ENCODE results near the gene ITIH3.

The ITIH3 gene

DNA sequence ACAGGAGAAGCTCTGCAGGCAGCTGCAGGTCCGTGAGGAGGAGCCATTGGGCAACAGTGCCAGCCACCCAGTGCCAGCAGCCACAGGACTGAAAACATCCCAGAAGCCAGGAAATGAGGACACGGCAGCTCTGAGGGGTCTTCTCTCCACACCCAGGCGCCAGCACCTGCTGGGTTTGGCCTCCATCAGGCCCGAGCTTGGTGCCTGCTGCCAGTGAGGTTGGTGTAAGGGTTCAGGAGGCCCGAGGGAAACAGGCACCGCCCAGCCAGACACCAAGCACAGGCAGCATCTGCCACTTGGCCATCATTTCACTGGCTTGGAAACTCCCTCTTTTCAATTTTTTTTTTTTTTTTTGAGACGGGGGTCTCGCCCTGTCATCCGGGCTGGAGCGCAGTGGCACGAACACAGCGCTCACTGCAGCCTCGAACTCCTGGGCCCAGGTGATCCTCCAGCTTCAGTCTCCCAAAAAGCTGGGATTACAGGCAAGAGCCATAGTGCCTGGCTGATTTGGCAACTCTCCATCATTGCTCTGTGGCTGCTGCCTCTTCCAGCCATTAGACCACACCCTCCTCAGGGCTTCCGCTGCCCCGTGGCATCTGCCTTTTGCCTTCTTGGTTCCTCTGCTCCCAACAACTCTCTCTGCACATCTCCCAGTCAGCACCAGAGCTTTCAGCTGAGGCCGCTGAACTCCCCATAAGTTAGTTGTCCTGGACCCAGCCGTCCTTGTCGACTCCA is 1.5 kb upstream of the ITIH3 start:
- no peak for DNase-seq (ENCODE audit: extremely low read depth in 1 of 2, low read depth in 1 of 2)

DNA sequence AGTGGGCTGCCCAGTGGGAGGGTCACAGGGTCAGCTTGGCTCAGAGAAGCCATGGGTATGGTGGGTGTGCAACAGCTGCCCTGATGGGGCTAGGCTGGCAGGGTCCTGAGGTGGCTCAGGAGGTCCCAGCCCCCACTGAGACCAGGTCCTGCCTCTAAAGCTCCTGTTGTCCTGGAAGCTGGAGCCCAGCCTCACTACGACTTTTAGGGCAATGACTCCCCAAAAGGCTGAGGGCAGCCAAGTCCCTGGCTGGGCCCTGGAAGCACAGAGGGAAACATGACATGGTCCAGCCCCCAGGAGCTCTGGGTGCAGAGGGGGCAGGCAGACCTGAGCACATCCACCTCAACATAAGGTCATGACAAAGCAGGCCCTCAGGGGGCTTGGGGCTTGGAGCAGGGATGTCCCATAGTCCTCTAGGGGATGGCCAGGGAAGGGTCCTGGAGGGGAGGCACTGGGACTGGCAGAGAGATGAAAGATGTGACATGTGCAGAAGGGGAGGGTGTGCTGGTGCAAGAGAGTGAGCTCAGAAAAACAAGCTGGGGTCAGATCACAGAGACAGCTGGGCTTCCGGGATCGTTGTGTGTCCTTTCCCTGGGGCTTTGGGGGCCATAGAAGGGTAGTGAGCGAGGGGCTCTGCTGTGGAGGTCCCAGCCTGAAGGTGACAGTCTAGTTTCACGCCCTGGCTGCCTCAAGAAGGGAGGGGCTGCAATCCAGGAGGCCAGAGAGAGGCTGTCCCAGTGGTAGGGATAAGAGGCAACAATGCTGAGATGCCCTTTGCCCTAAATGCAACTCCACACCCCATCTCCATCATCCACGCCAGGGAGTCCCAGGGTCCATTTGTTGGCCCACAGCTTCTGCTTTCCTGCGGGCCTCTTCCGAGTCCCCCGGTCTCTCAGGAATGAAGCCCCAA is 639 bp upstream of the ITIH3 start:
- no peak for DNase-seq (ENCODE audit: extremely low read depth in 1 of 2, low read depth in 1 of 2)

DNA sequence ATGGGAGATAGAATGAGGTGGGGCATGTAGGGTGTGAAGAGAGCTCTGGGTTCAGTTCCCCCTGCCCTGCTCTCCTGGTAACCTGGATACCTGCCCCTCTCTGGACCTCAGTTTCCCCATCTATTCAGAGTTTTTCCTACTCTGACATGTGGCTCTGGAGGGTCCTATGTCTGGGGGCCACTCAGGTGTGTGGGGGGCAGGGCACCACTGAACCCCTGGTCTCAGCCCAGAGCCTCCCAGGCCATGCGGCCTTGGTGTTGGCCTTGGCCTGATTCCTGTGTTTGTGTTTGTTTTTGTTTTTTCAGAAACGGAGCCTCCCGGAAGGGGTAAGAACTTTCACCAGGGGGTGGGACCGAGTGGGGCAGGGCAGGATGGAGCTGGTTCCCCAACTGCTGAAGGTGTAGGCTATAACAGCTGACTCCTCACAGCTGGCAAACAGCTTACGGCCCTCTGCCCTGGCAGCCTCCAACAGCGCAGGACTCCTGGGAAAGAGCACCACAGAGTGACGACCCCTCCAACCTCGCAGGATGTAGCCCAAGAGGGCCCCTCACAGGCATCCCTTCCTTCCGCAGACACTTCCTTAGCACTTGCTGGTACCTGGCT is 803 bp downstream of the ITIH3 start:
- DNase-seq (ENCODE audit: extremely low read depth in 1 of 2, low read depth in 1 of 2): no peak

DNA sequence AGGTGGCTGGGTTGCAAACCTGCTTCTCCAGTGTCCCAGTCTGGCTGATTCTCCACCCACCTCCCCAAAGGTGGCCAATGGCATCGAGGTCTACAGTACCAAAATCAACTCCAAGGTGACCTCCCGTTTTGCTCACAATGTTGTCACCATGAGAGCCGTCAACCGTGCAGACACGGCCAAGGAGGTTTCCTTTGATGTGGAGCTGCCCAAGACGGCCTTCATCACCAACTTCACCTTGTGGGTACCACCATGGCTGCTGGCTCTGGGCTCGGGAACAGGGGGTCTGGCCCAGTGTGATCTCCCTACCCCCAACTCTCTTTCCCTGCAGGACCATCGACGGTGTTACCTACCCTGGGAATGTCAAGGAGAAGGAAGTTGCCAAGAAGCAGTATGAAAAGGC is 1.8 kb downstream of the ITIH3 start:
- DNase-seq (ENCODE audit: extremely low read depth in 1 of 2, low read depth in 1 of 2): no peak

DNA sequence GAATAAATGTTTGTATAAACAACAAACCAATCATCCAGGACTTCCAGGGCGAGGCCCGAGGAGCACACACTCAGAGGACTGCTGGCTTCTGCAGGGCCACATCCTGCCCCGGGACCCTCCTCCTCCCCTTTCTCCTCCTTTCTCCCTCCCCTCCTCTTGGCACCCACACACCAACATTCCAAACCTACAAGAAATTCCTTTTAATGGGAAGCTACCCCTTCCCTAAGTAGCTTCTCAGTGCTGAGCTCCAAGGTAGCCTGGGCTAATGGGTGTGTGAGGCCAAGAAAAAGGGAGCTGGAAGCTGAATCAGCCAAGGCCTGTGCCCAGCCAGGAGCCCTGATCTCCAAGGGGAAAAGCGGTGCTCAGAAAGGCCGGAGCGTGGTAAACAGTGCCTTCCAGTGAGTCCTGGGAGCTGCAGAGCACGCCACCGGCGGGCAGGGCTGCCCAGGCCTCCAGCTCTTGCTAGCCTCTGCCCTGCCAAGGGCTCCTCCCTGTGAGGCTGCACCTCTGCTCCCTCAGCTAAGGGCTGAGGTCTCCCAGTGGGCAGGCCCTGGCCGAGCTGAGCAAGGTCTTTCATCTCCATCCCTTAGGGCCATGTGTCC is 3.9 kb downstream of the ITIH3 start:
- no peak for DNase-seq (ENCODE audit: extremely low read depth in 1 of 2, low read depth in 1 of 2)

DNA sequence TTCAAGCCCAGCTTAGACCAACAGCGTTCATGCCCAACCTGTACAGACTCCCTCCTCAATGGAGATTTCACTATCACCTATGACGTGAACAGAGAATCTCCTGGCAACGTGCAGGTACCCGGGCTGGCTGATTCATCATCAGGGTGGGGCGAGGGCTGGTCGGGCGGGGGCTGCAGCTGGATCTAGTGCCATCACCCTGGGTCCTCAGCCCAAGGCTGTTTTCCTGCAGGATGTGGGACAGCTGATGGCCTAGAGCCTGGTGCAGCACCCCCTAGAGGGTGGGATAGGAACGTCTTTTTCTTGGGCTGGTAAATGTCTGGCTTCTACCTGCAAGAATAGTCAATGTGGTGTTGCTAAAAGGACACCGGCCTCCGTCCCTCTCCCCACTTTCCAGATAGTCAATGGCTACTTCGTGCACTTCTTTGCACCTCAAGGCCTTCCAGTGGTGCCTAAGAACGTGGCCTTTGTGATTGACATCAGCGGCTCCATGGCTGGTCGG is 4.4 kb downstream of the ITIH3 start:
- peak in 1 of 2 donors; percentile 7 for DNase-seq (ENCODE audit: extremely low read depth in 1 of 2, low read depth in 1 of 2)

DNA sequence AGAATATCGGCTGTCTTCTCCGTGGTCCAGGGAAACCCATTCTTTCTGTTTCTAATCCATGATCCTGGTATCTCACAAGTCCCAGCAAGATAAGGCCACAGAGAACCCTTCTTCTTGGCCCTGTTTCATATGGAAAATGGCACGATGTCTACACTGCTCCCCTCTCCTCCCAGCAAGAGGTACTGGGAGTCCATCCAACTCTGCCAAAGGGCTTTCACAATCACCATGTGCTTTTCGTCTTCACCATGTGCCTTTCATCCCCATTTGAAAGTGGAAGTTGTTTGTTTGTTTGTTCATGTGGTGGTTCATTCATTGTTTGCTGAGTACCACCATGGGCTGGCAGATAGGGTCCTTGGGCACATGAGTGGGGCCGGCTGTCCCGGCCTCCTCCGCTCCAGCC is 5.5 kb downstream of the ITIH3 start:
- no peak for DNase-seq (ENCODE audit: extremely low read depth in 1 of 2, low read depth in 1 of 2)

DNA sequence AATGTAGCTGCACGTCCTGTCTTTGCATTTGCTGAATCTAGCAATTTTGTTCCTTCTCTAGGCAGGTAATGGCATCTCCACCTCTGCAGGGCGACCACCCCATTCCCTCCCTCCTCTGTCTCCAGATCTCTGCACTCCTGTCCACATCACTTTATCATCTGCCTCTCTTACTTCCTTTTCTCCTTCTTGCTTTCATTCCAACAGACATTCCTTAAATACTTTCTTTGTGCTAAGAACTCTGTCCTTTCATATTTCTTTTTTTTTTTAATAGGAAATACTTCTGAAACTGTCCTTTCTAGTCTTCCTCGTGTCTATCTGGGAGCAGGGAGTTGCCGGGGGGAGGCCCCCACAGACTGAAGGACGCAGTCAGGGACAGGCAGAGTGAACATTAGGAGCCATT is 7.2 kb downstream of the ITIH3 start:
- no peak for DNase-seq (ENCODE audit: extremely low read depth in 1 of 2, low read depth in 1 of 2)

DNA sequence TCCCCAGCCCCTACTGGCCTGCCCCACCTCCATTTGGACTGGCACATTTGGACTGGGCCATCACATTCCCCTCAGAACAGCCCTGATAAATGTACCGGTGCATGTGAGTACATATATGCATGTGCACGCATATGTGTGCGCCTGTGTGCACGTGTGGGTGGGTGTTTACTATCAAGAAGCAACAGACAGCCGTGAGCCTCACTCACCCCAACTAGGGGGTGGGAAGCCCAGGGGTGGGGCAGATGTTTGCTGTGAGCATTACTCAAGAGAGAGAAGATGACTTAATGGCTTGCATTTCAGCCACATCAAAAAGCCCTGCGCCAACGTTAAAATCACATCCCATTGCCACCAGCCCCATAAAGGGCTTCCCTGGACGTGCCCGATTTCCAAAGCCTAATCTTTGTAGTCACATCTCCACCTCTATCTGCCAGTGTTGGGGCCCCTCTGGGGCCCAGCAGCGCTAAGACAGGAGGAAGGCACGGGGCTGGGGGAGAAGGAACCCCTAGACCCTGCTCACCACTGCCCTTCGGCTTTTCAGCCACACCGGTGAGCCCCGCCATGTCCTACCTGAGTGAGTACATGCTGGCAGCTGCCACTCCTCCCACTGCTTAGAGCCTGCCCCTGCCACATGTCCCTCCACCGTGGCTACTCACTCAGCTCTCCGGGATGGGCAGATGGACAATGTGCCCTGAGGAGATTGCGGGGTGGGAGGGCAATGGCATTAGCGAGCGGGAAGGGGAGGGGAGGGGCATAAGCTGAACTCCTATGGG is 10.9 kb downstream of the ITIH3 start:
- DNase-seq (ENCODE audit: extremely low read depth in 1 of 2, low read depth in 1 of 2): no peak

DNA sequence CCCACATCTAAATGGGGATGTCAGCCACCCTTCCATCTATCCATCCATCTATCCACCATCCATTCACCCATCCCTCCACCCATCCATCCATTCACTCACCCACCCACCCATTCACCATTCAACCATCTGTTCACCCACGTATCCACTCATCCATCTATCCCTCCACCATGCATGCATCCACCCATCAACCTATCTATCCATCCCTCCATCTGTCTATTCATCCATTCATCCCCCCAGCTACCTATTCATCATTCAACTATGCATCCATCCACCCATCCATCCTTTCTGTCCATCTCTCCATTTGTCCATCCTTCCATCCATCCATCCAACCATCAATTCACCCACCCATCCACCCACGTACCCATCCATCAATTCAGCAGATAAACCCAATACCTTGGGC is 14.6 kb downstream of the ITIH3 start:
- DNase-seq (ENCODE audit: extremely low read depth in 1 of 2, low read depth in 1 of 2): no peak

DNA sequence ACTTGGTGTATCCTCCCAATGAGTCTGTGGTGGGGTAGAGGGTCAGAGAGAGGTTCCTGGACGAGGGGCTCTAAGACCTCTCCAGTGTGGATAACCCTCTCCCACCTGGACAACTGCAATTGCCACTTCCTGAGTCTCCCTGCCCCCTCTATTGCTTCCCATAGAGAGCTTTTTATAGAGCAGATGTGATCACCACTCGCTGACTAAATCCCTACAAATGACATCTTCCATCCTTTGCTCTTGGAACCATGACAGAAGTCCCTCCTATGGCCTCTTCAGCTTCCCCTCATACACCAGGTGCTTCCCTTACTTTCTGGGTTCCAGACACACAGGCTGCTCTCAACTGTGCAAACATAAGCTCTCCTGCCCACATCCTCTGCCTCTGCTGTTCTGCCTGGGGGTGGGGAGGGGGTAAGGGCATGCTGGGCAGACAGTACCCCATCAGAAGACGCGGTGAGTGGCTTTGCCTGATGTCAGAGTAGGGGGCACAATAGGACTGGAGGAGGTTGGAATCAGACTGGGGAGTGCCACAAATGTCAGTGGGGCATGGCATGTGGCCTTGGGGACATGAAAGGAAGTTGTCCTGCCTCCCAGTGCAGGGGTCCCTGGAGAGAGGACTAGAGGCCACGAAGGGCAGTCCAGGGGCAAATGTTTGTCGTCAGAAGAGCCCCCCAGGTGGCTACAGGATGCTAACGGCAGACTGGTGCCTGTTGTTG is 15.2 kb downstream of the ITIH3 start:
- no peak for DNase-seq (ENCODE audit: extremely low read depth in 1 of 2, low read depth in 1 of 2)

DNA sequence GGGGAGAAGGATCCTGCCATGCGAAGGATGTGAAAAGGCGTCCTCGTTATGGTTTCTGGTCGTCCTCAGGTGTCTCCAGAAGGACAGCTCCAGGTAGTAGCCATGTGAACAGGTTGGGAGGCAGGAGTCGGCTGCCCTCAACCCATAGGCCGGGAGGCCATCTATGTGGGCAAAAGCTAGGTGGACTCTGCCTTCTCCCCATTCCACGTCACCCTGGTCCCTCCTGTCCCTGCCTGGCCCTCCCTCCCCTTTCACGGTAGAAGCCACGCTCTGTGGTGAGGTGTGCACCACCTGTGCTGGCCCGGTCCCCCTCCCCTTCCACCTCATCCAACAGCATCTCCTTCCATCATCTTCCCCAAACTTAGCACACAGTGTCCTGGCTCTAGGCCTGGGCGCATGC is 16.3 kb downstream of the ITIH3 start:
- no peak for DNase-seq (ENCODE audit: extremely low read depth in 1 of 2, low read depth in 1 of 2)

DNA sequence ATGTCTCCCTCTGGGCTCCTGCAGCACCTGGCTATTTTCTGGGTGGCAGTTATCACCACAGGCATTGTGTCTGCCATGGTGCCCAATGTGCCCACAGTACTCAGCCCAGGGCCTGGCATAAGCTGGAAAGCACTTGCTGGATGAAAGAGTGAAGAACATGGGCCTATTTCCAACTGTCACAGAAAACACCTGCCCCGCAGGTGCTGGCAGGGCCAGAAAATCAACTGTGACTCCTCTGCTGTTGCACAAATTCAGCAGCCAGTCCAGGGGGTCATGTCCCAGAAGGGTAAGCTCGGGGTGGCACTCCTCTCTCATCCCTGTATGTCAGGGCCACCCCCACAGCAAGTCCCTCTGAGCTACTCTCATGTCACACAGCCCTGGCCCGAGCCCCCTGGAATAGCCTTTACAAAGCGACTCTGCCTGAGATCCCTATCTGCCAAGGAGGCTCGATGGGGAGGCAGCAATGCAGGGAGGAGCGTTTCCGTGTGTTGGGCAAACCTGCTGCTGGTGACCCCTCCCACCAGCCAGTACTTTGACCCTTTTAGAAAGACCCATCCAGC is 16.9 kb downstream of the ITIH3 start:
- no peak for DNase-seq (ENCODE audit: extremely low read depth in 1 of 2, low read depth in 1 of 2)

DNA sequence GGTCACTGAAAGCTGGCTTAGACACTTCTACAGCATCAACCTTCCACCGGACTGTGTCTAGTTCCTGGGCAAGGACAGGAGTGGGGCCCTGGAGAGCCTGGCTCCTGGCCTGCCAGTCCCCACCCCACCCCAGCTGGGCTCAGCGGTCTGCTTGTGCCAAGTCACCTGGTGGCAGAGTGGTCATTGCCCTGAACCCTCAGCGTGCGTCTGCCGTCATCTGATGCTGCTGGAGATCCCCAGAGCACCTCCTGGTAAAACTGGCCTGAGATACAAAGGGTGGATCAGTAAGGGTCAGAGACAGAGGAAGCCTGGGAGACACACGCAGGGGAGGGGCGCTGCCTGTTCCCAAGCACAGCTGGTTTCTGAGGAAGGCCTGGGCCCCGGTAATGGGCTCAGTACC is 19.2 kb downstream of the ITIH3 start:
- DNase-seq (ENCODE audit: extremely low read depth in 1 of 2, low read depth in 1 of 2): no peak

DNA sequence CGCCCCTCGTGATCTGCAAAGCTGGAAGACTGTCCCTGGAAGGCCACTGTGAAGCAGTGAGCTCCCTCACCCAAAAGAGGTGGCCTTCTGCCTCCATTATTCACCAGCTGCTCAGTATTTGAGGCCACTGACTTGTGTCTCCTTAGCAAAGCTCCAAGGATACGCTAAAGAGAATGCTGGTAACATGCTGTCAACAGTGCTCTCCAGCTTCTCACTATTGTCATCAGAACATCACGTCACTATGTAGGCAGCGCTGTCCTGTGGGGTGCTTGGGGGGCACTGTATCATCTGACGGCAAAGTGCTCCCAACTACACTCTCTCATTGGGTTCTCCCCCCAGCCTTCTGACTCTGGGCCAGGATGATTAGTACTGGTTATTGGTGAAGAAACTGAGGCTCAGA is 21.6 kb downstream of the ITIH3 start:
- no peak for DNase-seq (ENCODE audit: extremely low read depth in 1 of 2, low read depth in 1 of 2)

DNA sequence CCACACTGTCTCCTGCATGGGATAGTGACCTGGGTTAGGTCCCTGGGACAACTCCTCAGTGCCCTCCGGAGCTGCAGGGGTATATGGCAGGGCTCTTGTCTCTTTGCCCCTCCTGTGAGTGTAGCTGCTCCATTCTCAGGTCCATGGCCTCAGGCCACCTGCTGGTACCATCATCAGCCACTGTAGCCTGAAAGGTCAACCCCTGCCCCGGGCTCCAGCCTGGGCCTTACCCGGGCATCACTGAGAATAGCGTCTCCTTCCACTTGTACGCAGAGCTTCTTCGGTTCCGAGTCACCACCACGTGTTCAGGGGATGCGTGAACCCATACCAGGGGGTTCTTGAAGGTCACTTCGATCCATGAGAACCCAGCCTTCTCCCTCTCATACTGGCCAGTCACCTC is 22.1 kb downstream of the ITIH3 start:
- no peak for DNase-seq (ENCODE audit: extremely low read depth in 1 of 2, low read depth in 1 of 2)

DNA sequence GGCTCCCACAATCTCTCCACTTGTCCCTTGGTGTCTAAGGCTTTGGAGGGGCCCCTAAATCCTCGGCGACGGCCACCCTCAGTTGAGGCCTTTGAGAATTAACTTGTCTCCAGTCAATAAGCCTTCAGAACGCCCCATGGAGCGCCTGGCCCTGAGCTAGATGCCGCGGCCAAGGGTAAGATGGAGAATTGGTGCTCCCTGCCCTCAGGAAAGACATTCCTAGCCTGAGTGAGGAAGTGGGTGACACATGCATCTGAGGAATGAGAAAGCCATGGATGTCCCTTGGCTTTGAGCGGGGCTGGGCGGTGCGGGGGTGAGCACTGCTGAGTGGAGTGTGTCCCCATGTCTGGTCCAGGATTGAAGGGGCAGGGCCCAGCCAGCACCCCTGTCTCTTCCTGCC is 22.6 kb downstream of the ITIH3 start:
- DNase-seq (ENCODE audit: extremely low read depth in 1 of 2, low read depth in 1 of 2): no peak

DNA sequence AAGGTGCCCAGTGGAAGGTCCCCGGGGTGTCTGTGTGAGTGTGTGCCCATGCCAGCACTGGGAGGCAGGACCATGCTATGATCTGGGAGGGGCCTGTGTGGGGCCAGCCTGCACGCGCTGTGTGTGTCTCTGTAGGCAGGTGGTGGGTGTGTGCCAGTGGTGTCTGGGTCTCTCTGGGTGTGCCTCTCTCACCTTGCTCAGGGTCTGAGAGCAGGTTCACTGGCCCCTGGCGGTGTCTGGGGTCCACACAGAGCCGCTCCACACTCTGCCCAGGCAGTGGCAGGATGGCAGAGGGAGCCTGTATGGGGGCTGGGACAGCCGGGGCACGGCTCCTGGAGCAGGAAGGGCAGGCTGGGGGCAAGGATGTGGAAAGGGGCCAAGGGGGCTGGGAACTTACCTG is 23.3 kb downstream of the ITIH3 start:
- no peak for DNase-seq (ENCODE audit: extremely low read depth in 1 of 2, low read depth in 1 of 2)

DNA sequence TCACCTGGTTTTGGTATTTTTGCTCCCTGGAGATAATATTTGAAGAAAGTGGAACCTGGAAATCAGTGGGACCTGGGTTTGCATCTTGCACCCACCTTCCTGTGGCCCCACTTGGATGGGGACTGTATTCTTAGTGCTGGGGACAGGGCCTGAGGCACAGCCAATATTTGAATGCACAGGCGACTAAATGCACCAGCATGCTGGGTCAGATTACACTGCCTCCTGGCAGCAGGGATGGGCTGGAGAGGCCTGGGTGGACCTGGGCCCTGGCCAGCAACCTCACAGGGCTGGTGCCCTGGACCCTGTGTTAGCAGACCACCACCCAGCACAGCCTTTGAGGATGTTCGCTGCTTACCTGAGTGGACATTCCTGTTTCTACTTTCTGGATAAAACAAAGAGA is 25.3 kb downstream of the ITIH3 start:
- DNase-seq (ENCODE audit: extremely low read depth in 1 of 2, low read depth in 1 of 2): no peak

DNA sequence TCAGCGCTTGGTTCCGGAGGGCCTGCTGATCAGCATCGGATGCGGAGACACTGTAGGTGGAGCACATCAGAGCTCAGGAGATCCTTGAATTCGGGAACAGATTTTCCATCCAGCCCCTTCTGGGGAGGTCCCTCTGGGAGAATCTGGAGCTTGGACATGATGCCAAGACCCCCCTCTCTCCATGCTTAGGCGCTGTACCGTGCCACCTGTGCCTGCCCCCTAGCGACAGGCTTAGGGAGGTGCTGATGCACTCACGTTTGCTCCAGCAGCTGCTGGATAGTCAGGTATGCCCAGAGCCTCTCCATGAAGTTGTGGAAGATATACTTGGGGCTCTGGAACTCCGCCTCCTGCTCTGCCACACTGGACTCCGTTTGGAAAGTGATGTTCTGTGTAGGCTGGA is 26.1 kb downstream of the ITIH3 start:
- no peak for DNase-seq (ENCODE audit: extremely low read depth in 1 of 2, low read depth in 1 of 2)

All from stimulated activated CD8-positive, alpha-beta memory T cell treated with anti-CD3 and anti-CD28 coated beads, Interleukin-7, amount 100 ng/mL, for 48 hours (primary cell).